NCI-H82 (cell line): ENCODE results near the gene IPO13.

ENCODE experiments used
- DNase-seq: peaks from one replicate; lab custom pipeline; 2025; lab: John Stamatoyannopoulos, UW

Gene IPO13

GRCh38 chr1:43973981-43974442 lies 27.3 kb downstream of the IPO13 start:
- DNase-seq = no peak

- DNase-seq = peak; percentile 99
Observed at GRCh38 chr1:43974443-43975248, 27.9 kb downstream of the IPO13 start, which contains the start of gene ATP6V0B. TSS of gene ATP6V0B (plus strand) at chr1:43974960. CDS start at chr1:43975041, 81 bp downstream.

GRCh38 chr1:43975249-43975961 lies 28.7 kb downstream of the IPO13 start:
- DNase-seq = peak; percentile 59

- peak; percentile 35 for DNase-seq
Observed at GRCh38 chr1:43976045-43976444, 29.3 kb downstream of the IPO13 start.

GRCh38 chr1:43976890-43977289 lies 30.1 kb downstream of the IPO13 start:
- no peak for DNase-seq

- no peak for DNase-seq
Observed at GRCh38 chr1:43977376-43978263, 30.9 kb downstream of the IPO13 start.

- DNase-seq = no peak
Observed at GRCh38 chr1:43978264-43978550, 31.5 kb downstream of the IPO13 start.

GRCh38 chr1:43978551-43979260 lies 32.0 kb downstream of the IPO13 start, which contains the start of gene B4GALT2:
TSS of gene B4GALT2 (plus strand) at chr1:43979210. CDS start at chr1:43981161, 1,951 bp downstream.
- peak; percentile 81 for DNase-seq

- no peak for DNase-seq
Observed at GRCh38 chr1:43979261-43979527, 32.4 kb downstream of the IPO13 start.

- DNase-seq = peak; percentile 63
Observed at GRCh38 chr1:43979528-43980254, 32.9 kb downstream of the IPO13 start.

- no peak for DNase-seq
Observed at GRCh38 chr1:43980255-43981134, 33.7 kb downstream of the IPO13 start.

- no peak for DNase-seq
Observed at GRCh38 chr1:43981135-43981491, 34.4 kb downstream of the IPO13 start.

GRCh38 chr1:43981636-43982035 lies 34.9 kb downstream of the IPO13 start:
- no peak for DNase-seq

- DNase-seq = no peak
Observed at GRCh38 chr1:43982241-43982640, 35.5 kb downstream of the IPO13 start.

- DNase-seq = no peak
Observed at GRCh38 chr1:43982808-43983207, 36.1 kb downstream of the IPO13 start.

- no peak for DNase-seq
Observed at GRCh38 chr1:43983253-43983899, 36.6 kb downstream of the IPO13 start.

- DNase-seq = no peak
Observed at GRCh38 chr1:43984855-43985254, 38.1 kb downstream of the IPO13 start.

GRCh38 chr1:43985984-43986595 lies 39.3 kb downstream of the IPO13 start:
- DNase-seq = no peak

GRCh38 chr1:43986712-43987111 lies 40.0 kb downstream of the IPO13 start:
- DNase-seq = no peak
